Naive thymus-derived CD4-positive, alpha-beta T cell (primary cell): Measurements from ENCODE around the gene PIK3CB. TPM values are rescaled to one million over a fixed set of nuclear protein-coding genes. Genes with fewer than 3 reads are reported as not detected.
"Not testable (repeated sequence)": the region's sequence is repeated elsewhere in the genome, so short reads cannot be mapped to it uniquely, and the experiment has no call there.

ENCODE experiments used
- ATAC-seq: fragments of 150-1000 bp; cut with Tn5 transposase; 2 replicates; pipeline ENCODE4 v1.10.0; 2021; ENCODE audit warnings: mild to moderate bottlenecking, moderate library complexity
- CTCF ChIA-PET: fragments of 350-600 bp; sonication (Branson Sonifier 250); formaldehyde crosslinking; loops from one replicate; lab custom pipeline; 2021; ENCODE audit warnings: antibody characterized with exemption; lab: Charles Lee
- POLR2A ChIA-PET: fragments of 350-600 bp; sonication (Branson Sonifier 250); formaldehyde crosslinking; loops from one replicate; lab custom pipeline; 2021; ENCODE audit warnings: antibody characterized with exemption, inconsistent platforms; lab: Charles Lee
- DNase-seq, 9 donors: peaks; one replicate each; pipeline versions ENCODE4 v3.0.0 to v3.0.0-alpha.2; 2020 to 2022; ENCODE audit warnings: mixed read lengths in 1 of 9
- H3K27ac ChIP-seq: one replicate; pipeline ENCODE4 v1.7.0; 2013; ENCODE audit warnings: mild to moderate bottlenecking, low read depth, low read length, moderate library complexity
- H3K27me3 ChIP-seq, 2 donors: one replicate each; pipeline ENCODE4 v1.7.0; 2013; ENCODE audit warnings: low read length in 2 of 2, mild to moderate bottlenecking in 2 of 2, moderate library complexity in 2 of 2; ENCODE audit not compliant: control insufficient read depth in 2 of 2, insufficient read depth in 2 of 2
- H3K36me3 ChIP-seq, 3 experiments: 1 replicate in 2 of 3; 2 replicates in 1 of 3; pipeline ENCODE4 v1.7.0; 2013; ENCODE audit warnings: low read length in 3 of 3, mild to moderate bottlenecking in 3 of 3, moderate library complexity in 1 of 3; ENCODE audit not compliant: insufficient read depth in 3 of 3, control insufficient read depth in 2 of 3
- H3K4me1 ChIP-seq, 2 donors: one replicate each; pipeline ENCODE4 v1.7.0; 2013; ENCODE audit warnings: low read length in 2 of 2, mild to moderate bottlenecking in 2 of 2, moderate library complexity in 1 of 2; ENCODE audit not compliant: control insufficient read depth in 2 of 2, insufficient read depth in 2 of 2
- H3K4me3 ChIP-seq: 2 replicates; pipeline ENCODE4 v1.7.0; 2013; ENCODE audit warnings: mild to moderate bottlenecking, low read length
- H3K9me3 ChIP-seq, 3 experiments: 1 replicate in 2 of 3; 2 replicates in 1 of 3; pipeline ENCODE4 v1.7.0; 2013; ENCODE audit warnings: low read length in 3 of 3; ENCODE audit not compliant: control insufficient read depth in 2 of 3
- H3K27ac Mint-ChIP-seq, 9 donors: one replicate each; pipeline ENCODE4 v1.8.0; 2020 to 2022; ENCODE audit warnings: mixed read lengths in 9 of 9, mild to moderate bottlenecking in 8 of 9, moderate library complexity in 5 of 9, inconsistent platforms in 2 of 9
- H3K27me3 Mint-ChIP-seq, 5 donors: one replicate each; pipeline ENCODE4 v1.8.0; 2021 to 2022; ENCODE audit warnings: mixed read lengths in 5 of 5, mild to moderate bottlenecking in 1 of 5
- H3K36me3 Mint-ChIP-seq, 5 donors: one replicate each; pipeline ENCODE4 v1.8.0; 2020 to 2022; ENCODE audit warnings: mixed read lengths in 5 of 5, mild to moderate bottlenecking in 3 of 5, inconsistent platforms in 1 of 5
- H3K4me1 Mint-ChIP-seq, 7 donors: one replicate each; pipeline ENCODE4 v1.8.0; 2020 to 2022; ENCODE audit warnings: mixed read lengths in 7 of 7, mild to moderate bottlenecking in 3 of 7, inconsistent platforms in 1 of 7
- H3K4me3 Mint-ChIP-seq, 10 donors: one replicate each; pipeline ENCODE4 v1.8.0; 2020 to 2022; ENCODE audit warnings: mild to moderate bottlenecking in 10 of 10, mixed read lengths in 10 of 10, moderate library complexity in 6 of 10, inconsistent platforms in 2 of 10
- H3K9me3 Mint-ChIP-seq, 11 donors: one replicate each; pipeline ENCODE4 v1.8.0; 2020 to 2022; ENCODE audit warnings: mixed read lengths in 11 of 11, mild to moderate bottlenecking in 4 of 11, inconsistent platforms in 1 of 11, moderate library complexity in 1 of 11
- intact Hi-C, 2 donors: fragments of 100-400 bp; cut with micrococcal nuclease; formaldehyde crosslinking; loops; one replicate each; pipeline ENCODE4 v1.15.1; 2023
- polyA plus RNA-seq, 2 donors: library from polyadenylated mRNA; unstranded; fragments of 300-500 nt; fragmentation: Illumina TruSeq; gene quantifications; one replicate each; pipeline ENCODE4 v1.2.3, GENCODE V29; 2021
- total RNA-seq, 6 experiments: library from RNA in 5 of 6; stranded (reverse) in 5 of 6; gene quantifications; 1 replicate in 5 of 6; 2 replicates in 1 of 6; pipeline ENCODE4 v1.2.3 and lab custom pipeline; 2021 to 2026

The PIK3CB gene
- total and polyA plus RNA-seq, 7 experiments from 2014 or later, result 19.6 to 46.9 (median 30.3) TPM

DNA sequence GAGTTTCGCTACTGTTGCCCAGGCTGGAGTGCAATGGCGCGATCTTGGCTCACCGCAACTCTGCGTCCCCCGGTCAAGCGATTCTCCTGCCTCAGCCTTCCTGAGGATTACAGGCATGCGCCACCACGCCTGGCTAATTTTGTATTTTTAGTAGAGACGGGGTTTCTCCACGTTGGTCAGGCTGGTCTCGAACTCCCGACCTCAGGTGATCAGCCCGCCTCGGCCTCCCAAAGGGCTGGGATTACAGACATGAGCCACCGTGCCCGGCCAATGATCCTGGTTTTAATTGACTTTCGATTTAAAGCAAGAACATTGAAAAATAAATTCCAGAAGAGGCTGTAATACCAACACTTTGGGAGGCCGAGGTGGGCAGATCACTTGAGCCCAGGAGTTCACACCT lies 1.1 kb upstream of the PIK3CB start:
- not testable (repeated sequence) for DNase-seq, H3K9me3 Mint-ChIP-seq, H3K27me3 Mint-ChIP-seq, H3K4me3 ChIP-seq, H3K36me3 ChIP-seq, ATAC-seq, H3K9me3 ChIP-seq, H3K27me3 ChIP-seq
- Mint-ChIP-seq H3K27ac (peak overlapping the region in 8 of 9 donors; percentile 47 to 100 (median 94)), H3K36me3 (peaks cover 0 to 11% (median 6%) of the 10 kb centered on the region in 5 donors), H3K4me1 (peaks cover 12 to 31% (median 22%) of the 10 kb centered on the region in 7 donors), H3K4me3 (peak overlapping the region in 8 of 10 donors; percentile 14 to 100 (median 95))
- intact Hi-C loops, result loop anchor here (2.0 kb wide), 3 partner anchors 137 to 553 kb away; partner anchors contain the start of genes COPB2 (in 1 of the 2) and NME9 (in 1 of the 2)
- Histone ChIP-seq H3K4me1 (peaks cover 16 to 21% of the 10 kb centered on the region in 2 donors), H3K27ac (peak overlapping the region; percentile 80)
- ChIA-PET POLR2A (interaction anchor here (0.7 to 1.7 kb wide), 8 partner anchors 15 to 157 kb away, joined by 3 to 4 read pairs (median 3); no protein-coding TSS in a partner anchor), CTCF (interaction anchor here (0.7 to 1.3 kb wide), 2 partner anchors 63 to 80 kb away, joined by 3 to 4 read pairs; no protein-coding TSS in a partner anchor)

DNA sequence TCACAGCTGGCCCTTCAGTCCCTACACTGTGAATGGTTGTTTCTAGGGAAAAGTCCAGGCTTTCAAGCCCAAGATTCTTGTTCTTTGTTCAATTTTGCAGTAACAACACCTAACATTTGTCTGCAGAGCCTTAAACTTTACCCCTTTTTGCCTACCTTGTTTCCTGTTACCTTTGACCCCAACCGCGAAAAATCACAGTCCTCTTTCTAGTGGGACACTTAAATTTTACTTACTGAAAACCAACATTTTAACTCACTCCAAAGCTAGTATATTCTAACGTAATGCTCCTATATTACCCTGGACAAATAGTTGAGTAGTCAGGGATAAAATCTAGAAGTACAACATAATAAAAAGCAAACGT lies 649 bp upstream of the PIK3CB start:
- peak in 2 of 9 donors; percentile 26 to 28 for DNase-seq
- ChIA-PET CTCF (interaction anchor here (0.5 to 1.3 kb wide), 3 partner anchors 22 to 80 kb away, joined by 3 to 4 read pairs (median 3); no protein-coding TSS in a partner anchor), POLR2A (interaction anchor here (0.7 to 1.7 kb wide), 7 partner anchors 14 to 131 kb away, joined by 3 to 4 read pairs (median 3); no protein-coding TSS in a partner anchor)
- Mint-ChIP-seq H3K27me3 (no peaks in the 10 kb centered on the region), H3K4me1 (peaks cover 13 to 31% (median 22%) of the 10 kb centered on the region in 7 donors), H3K9me3 (peaks cover 0 to 5% (median 0%) of the 10 kb centered on the region in 11 donors), H3K27ac (peak overlapping the region; percentile 90 to 100 (median 99)), H3K4me3 (peak overlapping the region; percentile 84 to 100 (median 96)), H3K36me3 (peaks cover 0 to 11% (median 6%) of the 10 kb centered on the region in 5 donors)
- Histone ChIP-seq H3K4me3 (peak overlapping the region; percentile 90), H3K4me1 (peaks cover 16 to 21% of the 10 kb centered on the region in 2 donors), H3K36me3 (peaks cover 0 to 4% (median 0%) of the 10 kb centered on the region in 3 experiments), H3K27ac (peak overlapping the region; percentile 80), H3K9me3 (no peaks in the 10 kb centered on the region), H3K27me3 (no peaks in the 10 kb centered on the region)
- intact Hi-C loops, result loop anchor here (2.0 kb wide), 3 partner anchors 137 to 553 kb away; partner anchors contain the start of genes COPB2 (in 1 of the 2) and NME9 (in 1 of the 2)
- no peak for ATAC-seq

DNA sequence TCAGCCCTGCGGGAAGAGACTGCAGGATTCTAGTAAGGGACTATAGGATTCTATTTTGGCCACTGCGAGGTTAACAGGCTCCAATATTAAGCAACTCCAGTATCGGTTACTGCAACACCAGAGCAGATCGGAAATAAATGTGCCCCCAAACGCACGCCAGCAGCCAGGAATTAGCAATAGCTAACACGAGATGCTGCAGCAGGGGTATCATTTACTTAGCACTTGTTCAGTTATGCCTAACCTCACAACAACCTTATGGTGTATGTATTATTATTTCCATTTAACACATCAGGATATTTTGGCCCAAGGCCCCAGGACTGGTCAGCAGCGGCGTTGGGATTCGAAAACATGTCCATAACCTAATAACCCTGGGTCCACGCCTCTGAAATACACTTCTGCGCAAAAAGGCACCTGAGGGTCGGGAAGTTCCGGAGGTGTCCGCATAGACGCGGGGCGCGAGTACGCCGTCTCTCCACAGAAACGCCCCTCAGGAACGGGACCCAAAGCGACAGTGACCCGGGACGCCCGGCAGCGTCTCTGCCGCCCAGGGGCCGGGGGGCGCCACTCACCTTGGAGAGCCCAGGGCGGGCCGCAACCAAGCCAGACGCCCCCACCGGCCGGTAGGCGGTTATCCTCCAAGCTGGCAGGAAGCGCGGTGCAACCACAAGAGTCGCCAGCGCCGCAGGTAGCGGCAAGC lies 681 bp downstream of the PIK3CB start:
- peaks cover 24 to 42% (median 30%) of the 10 kb centered on the region in 7 donors for H3K4me1 Mint-ChIP-seq
- H3K27ac Mint-ChIP-seq, result peak overlapping the region; percentile 82 to 100 (median 90)
- H3K27me3 Mint-ChIP-seq, result no peaks in the 10 kb centered on the region
- ChIA-PET POLR2A (interaction anchor here (0.8 to 1.8 kb wide), 3 partner anchors 15 to 240 kb away, joined by 3 to 9 read pairs (median 5); partner anchors contain the start of gene CEP70), CTCF (interaction anchor here (0.6 to 1.0 kb wide), 2 partner anchors 82 to 96 kb away, joined by 3 to 4 read pairs; no protein-coding TSS in a partner anchor)
- peaks cover 0 to 18% (median 0%) of the 10 kb centered on the region in 11 donors for H3K9me3 Mint-ChIP-seq
- DNase-seq, result peak in 1 of 9 donors; percentile 26
- H3K36me3 Mint-ChIP-seq, result peaks cover 4 to 20% (median 17%) of the 10 kb centered on the region in 5 donors
- peak overlapping the region; percentile 90 for H3K4me3 ChIP-seq
- H3K27ac ChIP-seq, result peak overlapping the region; percentile 80
- peak overlapping the region; percentile 84 to 100 (median 94) for H3K4me3 Mint-ChIP-seq
- no peaks in the 10 kb centered on the region for H3K9me3 ChIP-seq
- intact Hi-C loops, result loop anchor here (1.0 to 5.0 kb wide), 13 partner anchors 19 to 647 kb away; partner anchors contain the start of genes ARMC8 (in 2 of the 2), CEP70 (in 2 of the 2), COPB2 (in 1 of the 2) and MRPS22 (in 1 of the 2)
- no peak for ATAC-seq
- H3K4me1 ChIP-seq, result peaks cover 16 to 21% of the 10 kb centered on the region in 2 donors
- peaks cover 0 to 4% (median 0%) of the 10 kb centered on the region in 3 experiments for H3K36me3 ChIP-seq
- no peaks in the 10 kb centered on the region for H3K27me3 ChIP-seq

DNA sequence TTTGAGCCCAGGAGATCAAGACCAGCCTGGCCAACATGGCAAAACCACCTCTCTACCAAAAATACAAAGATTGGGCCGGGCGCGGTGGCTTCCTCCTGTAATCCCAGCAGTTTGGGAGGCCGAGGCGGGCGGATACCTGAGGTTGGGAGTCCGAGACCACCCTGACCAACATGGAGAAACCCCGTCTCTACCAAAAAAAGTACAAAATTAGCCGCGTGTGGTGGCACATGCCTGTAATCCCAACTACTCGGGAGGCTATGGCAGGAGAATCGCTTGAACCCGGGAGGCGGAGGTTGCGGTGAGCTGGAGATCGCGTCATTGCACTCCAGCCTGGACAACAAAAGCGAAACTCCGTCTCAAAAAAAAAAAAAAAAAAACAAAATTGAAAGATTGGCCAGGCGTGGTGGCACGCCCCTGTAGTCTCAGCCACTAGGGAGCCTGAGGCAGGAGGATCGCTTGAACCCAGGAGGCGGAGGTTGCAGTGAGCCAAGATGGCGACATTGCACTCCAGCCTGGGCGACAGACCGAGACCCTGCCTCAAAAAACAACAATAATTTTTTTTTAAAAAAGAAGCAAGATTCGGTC lies 2.2 kb downstream of the PIK3CB start:
- H3K36me3 Mint-ChIP-seq, result peaks cover 4 to 25% (median 18%) of the 10 kb centered on the region in 5 donors
- H3K36me3 ChIP-seq, DNase-seq, H3K27me3 Mint-ChIP-seq, H3K27me3 ChIP-seq, CTCF ChIA-PET, ATAC-seq, H3K9me3 ChIP-seq, H3K4me3 ChIP-seq: not testable (repeated sequence)
- Histone ChIP-seq H3K27ac (peak overlapping the region; percentile 80), H3K4me1 (peaks cover 16 to 21% of the 10 kb centered on the region in 2 donors)
- H3K4me1 Mint-ChIP-seq, result peaks cover 24 to 42% (median 31%) of the 10 kb centered on the region in 7 donors
- POLR2A ChIA-PET, result interaction anchor here (0.6 to 1.4 kb wide), 2 partner anchors 25 to 26 kb away, joined by 3 to 4 read pairs; no protein-coding TSS in a partner anchor
- intact Hi-C loops, result loop anchor here (5.0 kb wide), 4 partner anchors 70 to 645 kb away; partner anchors contain the start of genes ARMC8 (in 2 of the 2) and MRPS22 (in 1 of the 2)
- peak overlapping the region; percentile 18 to 93 (median 57) for H3K27ac Mint-ChIP-seq
- H3K9me3 Mint-ChIP-seq, result peaks cover 0 to 18% (median 0%) of the 10 kb centered on the region in 11 donors
- H3K4me3 Mint-ChIP-seq, result peak overlapping the region in 8 of 10 donors; percentile 25 to 94 (median 60)

DNA sequence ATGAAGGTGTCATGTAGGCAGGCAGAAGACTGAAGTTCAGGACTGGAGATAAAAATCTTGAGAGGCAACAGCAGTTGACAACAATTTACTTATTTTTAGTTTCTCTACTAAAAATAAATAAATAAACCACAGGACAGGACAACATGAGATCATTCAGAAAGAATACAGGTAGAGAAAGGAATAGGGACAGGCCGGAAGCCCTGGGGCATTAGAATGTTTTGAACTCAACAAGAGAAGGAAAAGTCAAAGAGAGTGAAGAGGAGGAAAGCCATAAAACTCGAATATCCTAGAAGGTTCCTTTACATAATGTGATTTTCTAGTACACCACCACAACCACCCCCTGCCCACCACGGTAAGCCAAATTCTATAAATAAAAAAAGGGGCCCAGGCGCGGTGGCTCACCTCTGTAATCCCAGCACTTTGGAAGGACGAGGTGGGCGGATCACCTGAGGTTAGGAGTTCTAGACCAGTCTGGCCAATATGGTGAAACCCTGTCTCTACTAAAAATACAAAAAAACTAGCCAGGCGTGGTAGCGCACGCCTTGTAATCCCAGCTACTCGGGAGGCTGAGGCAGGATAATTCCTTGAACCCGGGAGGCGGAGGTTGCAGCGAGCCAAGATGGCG lies 4.7 kb downstream of the PIK3CB start:
- H3K27ac Mint-ChIP-seq, result peak overlapping the region in 4 of 9 donors; percentile 41 to 81 (median 60)
- H3K9me3 Mint-ChIP-seq, result peaks cover 0 to 15% (median 0%) of the 10 kb centered on the region in 11 donors
- DNase-seq (no peak), ATAC-seq (no peak)
- H3K4me3 Mint-ChIP-seq, result peak overlapping the region in 5 of 10 donors; percentile 11 to 75 (median 29)
- no peaks in the 10 kb centered on the region for H3K9me3 ChIP-seq
- H3K4me1 Mint-ChIP-seq, result peaks cover 18 to 47% (median 33%) of the 10 kb centered on the region in 7 donors
- H3K27me3 Mint-ChIP-seq, result no peaks in the 10 kb centered on the region
- peaks cover 0 to 4% (median 0%) of the 10 kb centered on the region in 3 experiments for H3K36me3 ChIP-seq
- intact Hi-C loops, result loop anchor here (5.0 kb wide), 4 partner anchors 68 to 643 kb away; partner anchors contain the start of genes ARMC8 (in 2 of the 2) and MRPS22 (in 1 of the 2)
- no peak overlapping the region for H3K27ac ChIP-seq
- H3K4me3 ChIP-seq, result no peak overlapping the region
- CTCF ChIA-PET, result no interaction called here
- peaks cover 7 to 16% of the 10 kb centered on the region in 2 donors for H3K4me1 ChIP-seq
- H3K36me3 Mint-ChIP-seq, result peaks cover 4 to 35% (median 26%) of the 10 kb centered on the region in 5 donors
- POLR2A ChIA-PET, result no interaction called here
- H3K27me3 ChIP-seq, result no peaks in the 10 kb centered on the region
